Jurkat, Clone E6-1 (cell line): ENCODE results near the gene LDHAL6B.
A peak's percentile ranks its signal among the peaks of the same experiment; 100 is the strongest.

Experiments
- DNase-seq: peaks from one replicate; pipeline ENCODE4 v3.0.0-alpha.2; 2011; ENCODE audit warnings: low read depth, low spot score
- H3K4me3 ChIP-seq: 2 replicates; pipeline ENCODE4 v1.5.1; 2011; ENCODE audit warnings: mild to moderate bottlenecking, low read length, control low read depth, moderate library complexity

LDHAL6B gene

DNA sequence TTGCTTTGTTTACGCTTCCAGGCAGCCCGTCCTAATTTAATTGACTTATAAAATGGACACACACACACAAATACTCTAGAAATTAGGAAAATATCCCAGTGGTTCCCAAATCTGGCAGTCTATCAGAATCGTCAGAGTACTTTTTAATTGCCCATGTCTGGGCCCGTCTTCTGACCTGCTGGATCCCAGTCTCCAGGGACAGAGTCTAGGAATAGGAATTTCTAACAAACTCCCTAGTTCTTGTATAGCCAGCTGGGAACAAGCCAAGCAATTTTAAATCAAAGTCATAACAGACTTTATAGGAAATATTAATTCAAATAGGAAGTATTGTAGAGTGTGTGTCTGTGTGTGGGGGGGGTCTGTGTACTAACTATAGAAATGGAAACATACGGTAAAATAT lies 33.4 kb downstream of the LDHAL6B start:
- no peak for DNase-seq
- no peak overlapping the region for H3K4me3 ChIP-seq

DNA sequence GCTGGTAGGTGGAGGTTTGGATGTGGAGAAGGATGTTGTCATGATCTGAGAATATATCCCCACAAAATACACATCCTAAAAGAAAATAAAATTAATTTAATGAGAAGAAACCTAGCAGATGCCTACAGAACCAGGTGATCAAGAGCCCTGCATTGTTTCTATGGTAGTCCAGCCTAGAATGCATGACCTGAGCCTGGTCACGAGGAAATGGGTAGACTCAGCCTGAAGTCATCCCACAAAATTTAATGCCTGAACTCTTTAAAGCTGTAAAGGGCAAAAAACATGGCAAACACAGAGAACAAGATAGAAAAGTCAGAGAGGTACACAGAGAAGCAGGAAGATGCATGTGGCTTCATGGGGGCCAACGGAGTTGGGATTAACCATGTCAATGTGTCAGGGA lies 36.0 kb downstream of the LDHAL6B start:
- DNase-seq = no peak
- no peak overlapping the region for H3K4me3 ChIP-seq

DNA sequence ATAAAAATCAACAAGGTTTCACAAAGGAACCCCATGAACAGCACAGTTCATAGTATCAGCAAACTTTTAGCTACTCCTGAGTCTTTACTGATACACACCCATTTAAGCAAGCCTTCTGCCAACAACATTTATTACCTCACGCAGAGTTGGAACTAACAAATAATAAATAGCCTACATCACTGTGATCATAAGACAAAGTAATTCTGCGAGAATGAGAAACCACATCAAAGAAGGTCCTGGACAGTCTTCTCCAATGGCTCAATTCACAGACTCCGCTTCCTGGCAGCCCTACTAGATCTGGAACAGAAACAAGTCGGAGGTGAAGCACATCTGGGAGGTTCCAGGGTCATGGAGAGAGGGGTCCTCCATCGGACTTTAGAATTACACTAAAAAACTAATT lies 37.0 kb downstream of the LDHAL6B start:
- DNase-seq = no peak
- H3K4me3 ChIP-seq = no peak overlapping the region

DNA sequence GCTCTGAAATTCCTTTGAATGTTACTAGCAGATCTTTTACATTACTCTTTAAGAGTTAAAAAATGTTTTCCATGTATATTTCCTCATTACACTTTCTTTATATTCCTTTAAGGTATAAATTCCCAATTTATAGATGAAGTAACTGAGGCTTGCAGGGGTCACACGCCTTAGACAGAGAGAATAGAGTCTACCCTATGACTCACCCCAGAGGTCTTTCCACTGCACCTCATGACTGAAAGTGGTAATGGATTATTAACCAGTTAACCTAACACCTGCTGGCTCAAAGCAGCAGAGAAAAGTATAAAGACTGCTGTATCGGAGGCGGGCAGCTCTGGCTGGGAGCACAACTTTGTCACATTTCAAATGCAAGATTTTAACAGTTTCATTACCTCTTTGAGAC lies 37.7 kb downstream of the LDHAL6B start:
- no peak for DNase-seq
- no peak overlapping the region for H3K4me3 ChIP-seq

DNA sequence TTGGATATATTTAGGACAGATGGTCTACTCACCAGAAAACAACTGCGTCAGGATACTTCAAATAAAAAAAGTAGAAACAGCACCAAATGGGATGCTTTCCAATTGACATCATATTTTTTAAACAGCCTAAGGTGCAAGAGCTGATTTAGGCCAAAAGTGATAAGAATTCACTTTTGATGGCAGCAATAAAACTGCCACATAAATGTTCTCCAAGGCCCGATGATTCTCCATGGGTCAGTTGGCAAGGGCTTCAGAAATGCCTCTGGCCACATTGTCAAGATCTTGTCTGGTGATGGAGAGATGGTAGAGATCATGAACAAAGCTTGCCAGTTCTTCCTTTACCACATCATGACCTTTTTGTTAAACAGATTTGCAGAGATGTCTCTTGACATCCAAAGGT lies 38.9 kb downstream of the LDHAL6B start:
- DNase-seq = no peak
- H3K4me3 ChIP-seq = no peak overlapping the region

DNA sequence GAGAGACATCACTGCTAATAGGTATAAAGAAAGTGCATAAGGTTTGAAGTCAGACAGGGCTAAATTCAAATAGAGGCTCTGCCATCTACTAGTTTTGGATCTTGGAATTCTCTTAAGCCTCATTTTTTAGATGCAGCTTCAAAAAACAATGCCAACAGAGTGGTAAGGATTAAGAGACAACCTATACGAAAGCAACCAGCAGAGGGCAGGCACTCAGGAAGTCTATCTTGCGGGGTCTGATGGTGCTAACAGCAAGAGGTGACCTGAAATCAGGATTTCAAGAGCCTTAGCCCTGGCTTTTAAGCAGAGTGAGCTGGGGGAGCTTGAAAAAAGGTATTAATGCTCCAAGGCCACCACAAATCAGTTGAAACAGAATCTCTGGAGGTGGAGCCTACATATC lies 40.7 kb downstream of the LDHAL6B start:
- DNase-seq = peak; percentile 62
- no peak overlapping the region for H3K4me3 ChIP-seq

DNA sequence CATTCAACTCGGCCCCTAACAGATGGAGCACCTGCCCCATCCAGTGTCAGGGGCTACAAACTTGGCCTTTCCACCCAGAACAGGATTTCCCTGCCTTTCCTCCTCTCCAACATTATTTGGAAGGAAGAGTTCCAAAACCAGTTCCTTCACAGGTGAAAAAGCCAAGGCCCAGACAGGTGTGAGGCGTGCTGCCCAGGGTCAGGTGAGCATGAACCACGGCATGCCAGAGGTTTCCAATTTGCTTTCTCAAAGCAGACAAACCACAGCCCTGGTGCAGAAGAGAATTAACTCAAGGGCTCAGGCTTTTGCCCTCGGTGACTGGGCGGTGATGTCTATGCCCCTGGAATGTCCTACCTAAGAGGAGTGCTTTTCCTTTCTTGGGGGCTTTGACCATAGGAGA lies 43.2 kb downstream of the LDHAL6B start:
- no peak overlapping the region for H3K4me3 ChIP-seq
- no peak for DNase-seq

DNA sequence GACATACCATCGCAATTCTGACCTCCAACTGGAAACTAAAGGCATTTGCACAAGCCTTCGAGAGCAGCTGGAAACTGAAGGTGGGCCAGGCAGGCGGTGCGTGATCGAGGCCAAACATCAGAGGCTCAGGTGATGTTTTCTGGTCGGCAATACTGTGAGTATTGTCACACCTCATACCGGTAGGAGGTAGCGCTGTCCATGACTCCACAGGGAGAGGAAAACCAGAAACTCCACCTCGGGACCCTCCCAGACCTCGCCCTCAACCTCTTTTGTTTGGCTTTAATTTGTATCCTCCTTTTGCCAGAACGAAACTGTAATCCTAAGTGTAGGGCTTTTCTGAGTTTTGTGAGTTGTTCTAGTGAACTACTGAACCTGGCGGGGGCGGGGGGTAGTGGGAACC lies 43.6 kb downstream of the LDHAL6B start:
- DNase-seq = no peak
- no peak overlapping the region for H3K4me3 ChIP-seq

DNA sequence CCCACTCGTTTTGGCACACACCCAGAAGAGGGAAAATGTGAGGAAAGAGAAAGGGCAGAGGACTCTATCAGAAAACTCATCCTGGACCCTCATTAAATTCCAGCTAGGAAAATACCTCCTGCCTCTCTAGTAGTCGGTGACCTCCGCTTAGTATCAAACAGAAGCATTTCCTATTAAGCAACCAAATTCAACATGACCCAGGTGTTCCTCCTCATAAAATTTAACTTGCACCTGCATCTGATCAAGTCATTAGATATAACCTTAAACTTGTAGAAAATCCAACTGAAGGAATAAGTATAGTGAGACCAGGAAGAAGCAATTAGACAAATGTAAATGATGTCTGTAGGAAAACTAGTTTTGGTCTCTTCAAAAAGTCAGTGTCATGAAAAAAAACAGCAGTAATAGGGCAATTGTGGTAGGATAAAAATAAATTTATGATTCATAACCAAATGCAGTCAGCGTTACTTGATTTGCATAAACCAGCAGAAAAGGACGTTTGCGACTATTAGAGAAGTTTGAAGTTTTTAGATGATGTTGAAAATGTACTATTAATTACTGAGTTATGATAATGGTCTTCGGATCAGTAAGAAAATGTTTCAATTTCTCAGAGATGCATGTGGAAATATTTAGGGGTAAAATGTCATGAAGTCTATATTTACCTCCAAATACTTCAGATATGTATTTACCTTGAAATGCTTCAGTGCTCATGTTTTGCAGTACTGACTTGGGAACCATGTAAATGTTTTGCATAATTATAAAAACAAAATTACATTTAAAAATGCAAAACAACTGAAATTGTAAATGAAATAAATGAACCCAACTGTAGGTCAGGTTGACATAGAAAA lies 44.6 kb downstream of the LDHAL6B start:
- H3K4me3 ChIP-seq = no peak overlapping the region
- no peak for DNase-seq

DNA sequence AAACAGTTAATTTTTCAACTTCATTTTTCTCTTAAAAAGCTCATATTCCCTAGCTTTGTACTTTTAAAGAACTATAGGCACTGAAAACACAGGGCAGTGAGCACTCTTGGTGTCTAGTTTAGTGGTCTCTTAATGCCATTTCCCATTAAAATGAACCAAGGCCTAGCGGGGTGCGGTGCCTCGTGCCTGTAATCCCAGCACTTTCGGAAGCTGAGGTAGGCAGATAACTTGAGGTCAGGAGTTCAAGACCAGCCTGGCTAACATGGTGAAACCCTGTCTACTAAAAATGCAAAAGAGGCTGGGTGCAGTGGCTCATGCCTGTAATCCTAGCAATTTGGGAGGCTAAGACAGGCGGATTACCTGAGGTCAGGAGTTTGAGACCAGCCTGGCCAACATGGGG lies 45.5 kb downstream of the LDHAL6B start:
- no peak for DNase-seq
- no peak overlapping the region for H3K4me3 ChIP-seq

DNA sequence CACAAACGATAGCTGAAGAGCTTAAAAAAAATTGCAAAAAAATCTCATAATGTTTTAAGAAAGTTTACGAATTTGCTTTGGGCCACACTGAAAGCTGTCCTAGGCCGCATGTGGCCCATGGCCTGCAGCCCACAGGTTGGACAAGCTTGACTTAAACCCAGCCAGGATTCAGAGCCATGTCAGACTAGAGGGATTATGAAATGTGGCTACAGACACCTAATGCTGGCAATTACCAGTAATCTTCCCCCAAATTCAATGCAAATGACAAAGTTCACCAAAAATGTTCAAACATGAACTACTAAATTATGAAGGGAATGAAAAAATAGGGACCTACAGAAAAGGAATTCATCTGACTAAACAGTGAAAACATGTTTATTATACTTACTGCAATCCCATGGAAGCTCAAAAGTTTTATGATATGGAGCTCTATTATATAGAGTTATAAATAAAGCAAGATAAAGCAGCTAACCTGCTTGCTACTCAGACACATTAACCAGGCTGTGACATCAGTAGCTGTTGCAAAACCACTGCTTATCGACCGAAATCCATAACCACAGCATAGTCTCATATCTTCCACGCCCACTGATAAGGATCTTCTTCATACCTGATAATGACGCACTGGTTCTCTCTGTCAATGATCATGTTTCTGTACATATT lies 49.2 kb downstream of the LDHAL6B start:
- DNase-seq = peak; percentile 54
- no peak overlapping the region for H3K4me3 ChIP-seq

DNA sequence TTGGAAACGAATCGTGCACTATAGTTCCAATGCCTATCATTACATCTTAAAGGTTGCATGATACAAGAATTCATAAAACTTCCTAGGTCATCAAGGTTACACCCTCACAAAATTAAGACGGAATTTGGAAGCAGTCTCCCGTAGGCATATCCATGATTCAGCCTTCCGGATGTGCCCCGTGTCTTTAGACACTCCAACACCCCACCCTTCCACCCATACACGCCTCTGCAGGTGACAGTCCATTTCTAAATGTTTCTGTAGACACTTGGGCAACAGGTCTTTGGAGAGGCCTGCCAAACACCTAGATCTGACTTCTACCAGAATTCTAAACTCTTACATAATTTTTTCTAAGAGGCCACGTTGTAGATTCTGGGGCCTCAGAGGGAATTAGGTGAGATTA lies 49.8 kb downstream of the LDHAL6B start:
- H3K4me3 ChIP-seq = no peak overlapping the region
- no peak for DNase-seq

DNA sequence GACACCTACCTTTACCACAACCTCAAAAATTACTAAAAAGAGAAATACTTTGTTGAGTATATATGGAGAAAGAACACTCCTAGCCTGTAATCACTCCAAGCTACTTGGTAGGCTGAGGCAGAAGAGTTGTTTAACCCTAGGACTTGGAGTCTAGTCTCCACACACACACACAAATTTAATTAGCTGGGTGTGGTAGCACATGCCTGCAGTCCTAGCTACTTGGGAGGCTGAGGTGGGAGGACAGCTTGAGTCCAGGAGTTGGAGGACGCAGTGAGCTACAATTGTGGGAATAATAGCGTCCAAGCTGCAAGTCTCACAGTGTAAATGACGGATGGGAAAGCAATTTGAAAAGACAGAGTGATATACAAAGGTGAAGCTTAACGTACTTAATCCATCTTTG lies 50.5 kb downstream of the LDHAL6B start:
- DNase-seq = no peak
- H3K4me3 ChIP-seq = no peak overlapping the region
